ENCODE data around the gene PCDHB13.
"Not testable (repeated sequence)": the region's sequence is repeated elsewhere in the genome, so short reads cannot be mapped to it uniquely, and the experiment has no call there.

Gene PCDHB13

DNA sequence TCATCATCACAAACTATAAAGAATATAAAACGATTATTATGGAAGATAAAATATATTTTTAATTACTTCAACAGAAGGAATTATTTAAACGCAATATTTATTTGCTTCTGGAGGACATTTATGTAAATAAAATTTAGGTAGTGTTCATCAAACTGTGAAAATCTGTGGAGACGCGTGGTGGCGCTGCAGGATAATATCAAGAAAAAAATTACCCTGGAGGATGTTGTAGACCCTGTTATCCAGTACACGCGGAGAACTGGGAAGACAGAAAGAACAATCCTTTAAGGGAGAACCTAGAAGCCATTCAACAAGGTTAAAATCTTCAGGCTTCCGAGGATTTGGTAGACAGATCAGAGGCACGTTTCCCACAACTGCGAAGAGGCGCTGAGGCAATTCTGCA lies 5.2 kb upstream of the PCDHB13 start, which contains the start of gene PCDHB12:
TSS of gene PCDHB12 (plus strand) at position 242 of the 400 bp plus-strand sequence. CDS start 189 bp downstream, outside the sequence.
- no peak within 1 kb of the TSS for H2BK5ac ChIP-seq (ENCODE audit: low read length)
- no peak within 1 kb of the TSS for H3K18ac ChIP-seq (ENCODE audit: low read length)
- H3K4me3 ChIP-seq (ENCODE audit: low read length in 2 of 2), result no peak within 1 kb of the TSS
- H3K4me2 ChIP-seq (ENCODE audit: insufficient read depth, low read length, poor library complexity, severe bottlenecking), result no peak within 1 kb of the TSS
- DNase-seq (ENCODE audit: low spot score), result no peak
- no peak within 1 kb of the TSS for H3K4ac ChIP-seq (ENCODE audit: low read length)
- no peak within 1 kb of the TSS for H4K91ac ChIP-seq (ENCODE audit: low read depth, low read length, poor library complexity)
- H3K23ac ChIP-seq (ENCODE audit: low read depth, low read length, poor library complexity), result no peak within 1 kb of the TSS
- WGBS, 2 donors (ENCODE audit: extremely low coverage in 2 of 2, insufficient read length in 2 of 2, insufficient replicate concordance in 1 of 2), result no CpG with 5 or more reads among the region's 11 CpGs
- no peaks in the 10 kb centered on the region for H3K4me1 ChIP-seq (ENCODE audit: control insufficient read depth in 2 of 2, insufficient read depth in 1 of 2, low read depth in 1 of 2, low read length in 2 of 2)
- no peak within 1 kb of the TSS for H4K8ac ChIP-seq (ENCODE audit: low read depth, low read length)
- H3K79me1 ChIP-seq (ENCODE audit: low read depth, low read length), result no peaks in the 10 kb centered on the region
- no peak within 1 kb of the TSS for H2BK120ac ChIP-seq (ENCODE audit: low read depth, low read length)
- no peak within 1 kb of the TSS for H2AFZ ChIP-seq (ENCODE audit: low read length)
- no peak within 1 kb of the TSS for H2BK12ac ChIP-seq (ENCODE audit: low read length)
- H3K9ac ChIP-seq (ENCODE audit: low read depth, low read length, poor library complexity), result no peak within 1 kb of the TSS
- peaks cover 0 to 18% of the 10 kb centered on the region in 2 donors for H3K9me3 ChIP-seq (replicated peaks in 1 of 2; ENCODE audit: control insufficient read depth in 2 of 2, insufficient read depth in 1 of 2, low read depth in 1 of 2, low read length in 2 of 2)
- no peak within 1 kb of the TSS for H3K27ac ChIP-seq (replicated peaks; ENCODE audit: low read length)
- H2BK15ac ChIP-seq (ENCODE audit: low read length), result no peak within 1 kb of the TSS
- H3K27me3 ChIP-seq (ENCODE audit: control insufficient read depth in 3 of 3, insufficient read depth in 3 of 3, low read depth in 1 of 3, low read length in 3 of 3), result no peaks in the 10 kb centered on the region
- no peak within 1 kb of the TSS for H3K14ac ChIP-seq (ENCODE audit: low read length)
- no peak within 1 kb of the TSS for H2AK5ac ChIP-seq (ENCODE audit: low read depth, low read length)
- H3K36me3 ChIP-seq (replicated peaks in 1 of 2; ENCODE audit: control insufficient read depth in 2 of 2, insufficient read depth in 2 of 2, low read length in 2 of 2), result no peaks in the 10 kb centered on the region

DNA sequence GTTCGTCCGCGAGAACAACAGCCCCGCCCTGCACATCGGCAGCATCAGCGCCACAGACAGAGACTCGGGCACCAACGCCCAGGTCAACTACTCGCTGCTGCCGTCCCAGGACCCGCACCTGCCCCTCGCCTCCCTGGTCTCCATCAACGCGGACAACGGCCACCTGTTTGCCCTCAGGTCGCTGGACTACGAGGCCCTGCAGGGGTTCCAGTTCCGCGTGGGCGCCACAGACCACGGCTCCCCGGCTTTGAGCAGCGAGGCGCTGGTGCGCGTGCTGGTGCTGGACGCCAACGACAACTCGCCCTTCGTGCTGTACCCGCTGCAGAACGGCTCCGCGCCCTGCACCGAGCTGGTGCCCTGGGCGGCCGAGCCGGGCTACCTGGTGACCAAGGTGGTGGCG lies 3.4 kb upstream of the PCDHB13 start:
- H3K18ac ChIP-seq (ENCODE audit: low read length); H4K8ac ChIP-seq (ENCODE audit: low read depth, low read length); H2AFZ ChIP-seq (ENCODE audit: low read length); H4K91ac ChIP-seq (ENCODE audit: low read depth, low read length, poor library complexity); H2BK5ac ChIP-seq (ENCODE audit: low read length); DNase-seq (ENCODE audit: low spot score); H3K27ac ChIP-seq (replicated peaks; ENCODE audit: low read length); H2BK120ac ChIP-seq (ENCODE audit: low read depth, low read length); H3K14ac ChIP-seq (ENCODE audit: low read length); H2AK5ac ChIP-seq (ENCODE audit: low read depth, low read length); H2BK12ac ChIP-seq (ENCODE audit: low read length); H3K4me1 ChIP-seq (ENCODE audit: control insufficient read depth in 2 of 2, insufficient read depth in 1 of 2, low read depth in 1 of 2, low read length in 2 of 2); H3K23ac ChIP-seq (ENCODE audit: low read depth, low read length, poor library complexity); H2BK15ac ChIP-seq (ENCODE audit: low read length); H3K79me1 ChIP-seq (ENCODE audit: low read depth, low read length); H3K9ac ChIP-seq (ENCODE audit: low read depth, low read length, poor library complexity); H3K36me3 ChIP-seq (replicated peaks in 1 of 2; ENCODE audit: control insufficient read depth in 2 of 2, insufficient read depth in 2 of 2, low read length in 2 of 2); H3K27me3 ChIP-seq (ENCODE audit: control insufficient read depth in 3 of 3, insufficient read depth in 3 of 3, low read depth in 1 of 3, low read length in 3 of 3); H3K4ac ChIP-seq (ENCODE audit: low read length); H3K4me3 ChIP-seq (ENCODE audit: low read length in 2 of 2); H3K4me2 ChIP-seq (ENCODE audit: insufficient read depth, low read length, poor library complexity, severe bottlenecking): not testable (repeated sequence)
- no CpG with 5 or more reads among the region's 39 CpGs for WGBS, 2 donors (ENCODE audit: extremely low coverage in 2 of 2, insufficient read length in 2 of 2, insufficient replicate concordance in 1 of 2)
- peaks cover 0 to 22% of the 10 kb centered on the region in 2 donors for H3K9me3 ChIP-seq (replicated peaks in 1 of 2; ENCODE audit: control insufficient read depth in 2 of 2, insufficient read depth in 1 of 2, low read depth in 1 of 2, low read length in 2 of 2)

DNA sequence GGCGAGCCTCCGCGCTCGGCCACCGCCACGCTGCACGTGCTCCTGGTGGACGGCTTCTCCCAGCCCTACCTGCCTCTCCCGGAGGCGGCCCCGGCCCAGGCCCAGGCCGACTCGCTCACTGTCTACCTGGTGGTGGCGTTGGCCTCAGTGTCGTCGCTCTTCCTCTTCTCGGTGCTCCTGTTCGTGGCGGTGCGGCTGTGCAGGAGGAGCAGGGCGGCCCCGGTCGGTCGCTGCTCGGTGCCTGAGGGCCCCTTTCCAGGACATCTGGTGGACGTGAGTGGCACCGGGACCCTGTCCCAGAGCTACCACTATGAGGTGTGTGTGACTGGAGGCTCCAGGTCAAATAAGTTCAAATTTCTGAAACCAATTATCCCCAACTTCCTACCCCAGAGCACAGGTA lies 2.9 kb upstream of the PCDHB13 start:
- not testable (repeated sequence) for H2BK12ac ChIP-seq (ENCODE audit: low read length); DNase-seq (ENCODE audit: low spot score); H3K23ac ChIP-seq (ENCODE audit: low read depth, low read length, poor library complexity); H2BK5ac ChIP-seq (ENCODE audit: low read length); H3K27me3 ChIP-seq (ENCODE audit: control insufficient read depth in 3 of 3, insufficient read depth in 3 of 3, low read depth in 1 of 3, low read length in 3 of 3); H3K27ac ChIP-seq (replicated peaks; ENCODE audit: low read length); H2BK120ac ChIP-seq (ENCODE audit: low read depth, low read length); H3K36me3 ChIP-seq (replicated peaks in 1 of 2; ENCODE audit: control insufficient read depth in 2 of 2, insufficient read depth in 2 of 2, low read length in 2 of 2); H3K18ac ChIP-seq (ENCODE audit: low read length); H3K9ac ChIP-seq (ENCODE audit: low read depth, low read length, poor library complexity); H4K91ac ChIP-seq (ENCODE audit: low read depth, low read length, poor library complexity); H3K4ac ChIP-seq (ENCODE audit: low read length); H4K8ac ChIP-seq (ENCODE audit: low read depth, low read length); H3K4me2 ChIP-seq (ENCODE audit: insufficient read depth, low read length, poor library complexity, severe bottlenecking); H2BK15ac ChIP-seq (ENCODE audit: low read length); H2AFZ ChIP-seq (ENCODE audit: low read length); H2AK5ac ChIP-seq (ENCODE audit: low read depth, low read length); H3K79me1 ChIP-seq (ENCODE audit: low read depth, low read length); H3K4me3 ChIP-seq (ENCODE audit: low read length in 2 of 2); H3K4me1 ChIP-seq (ENCODE audit: control insufficient read depth in 2 of 2, insufficient read depth in 1 of 2, low read depth in 1 of 2, low read length in 2 of 2)
- peak overlapping the region; percentile 8 for H3K14ac ChIP-seq (ENCODE audit: low read length)
- whole genome bisulfite sequencing, 2 donors (ENCODE audit: extremely low coverage in 2 of 2, insufficient read length in 2 of 2, insufficient replicate concordance in 1 of 2), result no CpG with 5 or more reads among the region's 27 CpGs
- peaks cover 0 to 22% of the 10 kb centered on the region in 2 donors for H3K9me3 ChIP-seq (replicated peaks in 1 of 2; ENCODE audit: control insufficient read depth in 2 of 2, insufficient read depth in 1 of 2, low read depth in 1 of 2, low read length in 2 of 2)

DNA sequence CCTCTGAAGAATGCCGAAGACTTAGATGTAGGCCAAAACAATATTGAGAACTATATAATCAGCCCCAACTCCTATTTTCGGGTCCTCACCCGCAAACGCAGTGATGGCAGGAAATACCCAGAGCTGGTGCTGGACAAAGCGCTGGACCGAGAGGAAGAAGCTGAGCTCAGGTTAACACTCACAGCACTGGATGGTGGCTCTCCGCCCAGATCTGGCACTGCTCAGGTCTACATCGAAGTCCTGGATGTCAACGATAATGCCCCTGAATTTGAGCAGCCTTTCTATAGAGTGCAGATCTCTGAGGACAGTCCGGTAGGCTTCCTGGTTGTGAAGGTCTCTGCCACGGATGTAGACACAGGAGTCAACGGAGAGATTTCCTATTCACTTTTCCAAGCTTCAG lies 864 bp downstream of the PCDHB13 start:
- not testable (repeated sequence) for H4K8ac ChIP-seq (ENCODE audit: low read depth, low read length); H3K14ac ChIP-seq (ENCODE audit: low read length); H3K4me2 ChIP-seq (ENCODE audit: insufficient read depth, low read length, poor library complexity, severe bottlenecking); H3K4ac ChIP-seq (ENCODE audit: low read length); H2BK5ac ChIP-seq (ENCODE audit: low read length); H2BK120ac ChIP-seq (ENCODE audit: low read depth, low read length); H2BK12ac ChIP-seq (ENCODE audit: low read length); DNase-seq (ENCODE audit: low spot score); H3K27ac ChIP-seq (replicated peaks; ENCODE audit: low read length); H3K9ac ChIP-seq (ENCODE audit: low read depth, low read length, poor library complexity); H3K18ac ChIP-seq (ENCODE audit: low read length); H3K4me3 ChIP-seq (ENCODE audit: low read length in 2 of 2); H3K23ac ChIP-seq (ENCODE audit: low read depth, low read length, poor library complexity); H3K79me1 ChIP-seq (ENCODE audit: low read depth, low read length); H4K91ac ChIP-seq (ENCODE audit: low read depth, low read length, poor library complexity); H3K4me1 ChIP-seq (ENCODE audit: control insufficient read depth in 2 of 2, insufficient read depth in 1 of 2, low read depth in 1 of 2, low read length in 2 of 2); H2BK15ac ChIP-seq (ENCODE audit: low read length); H2AK5ac ChIP-seq (ENCODE audit: low read depth, low read length); H2AFZ ChIP-seq (ENCODE audit: low read length); H3K27me3 ChIP-seq (ENCODE audit: control insufficient read depth in 3 of 3, insufficient read depth in 3 of 3, low read depth in 1 of 3, low read length in 3 of 3); H3K36me3 ChIP-seq (replicated peaks in 1 of 2; ENCODE audit: control insufficient read depth in 2 of 2, insufficient read depth in 2 of 2, low read length in 2 of 2)
- no CpG with 5 or more reads among the region's 12 CpGs for WGBS, 2 donors (ENCODE audit: extremely low coverage in 2 of 2, insufficient read length in 2 of 2, insufficient replicate concordance in 1 of 2)
- H3K9me3 ChIP-seq (replicated peaks in 1 of 2; ENCODE audit: control insufficient read depth in 2 of 2, insufficient read depth in 1 of 2, low read depth in 1 of 2, low read length in 2 of 2), result peaks cover 2 to 20% of the 10 kb centered on the region in 2 donors
